ENCODE data around the gene RRAGB.

The RRAGB gene

DNA sequence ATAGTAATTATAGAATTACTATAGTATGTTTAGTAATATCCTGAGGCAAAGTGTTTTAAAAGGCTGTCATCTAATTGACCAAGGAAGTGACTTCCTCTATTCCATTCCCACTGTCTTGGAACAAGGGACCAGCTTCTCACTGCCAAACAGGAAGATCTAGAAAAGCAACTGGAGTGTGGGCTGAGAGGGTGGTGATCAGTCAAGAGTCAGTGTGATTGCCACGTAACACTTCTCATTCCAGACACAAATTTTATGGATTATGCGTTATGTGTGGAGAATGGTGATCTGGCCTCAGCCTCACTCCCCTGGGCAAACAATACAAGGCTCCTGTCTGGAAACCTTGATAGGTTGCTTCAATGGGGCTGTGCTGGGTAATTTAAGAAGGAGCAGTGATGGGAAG lies 60.0 kb downstream of the RRAGB start:
- DNase-seq: no peak

DNA sequence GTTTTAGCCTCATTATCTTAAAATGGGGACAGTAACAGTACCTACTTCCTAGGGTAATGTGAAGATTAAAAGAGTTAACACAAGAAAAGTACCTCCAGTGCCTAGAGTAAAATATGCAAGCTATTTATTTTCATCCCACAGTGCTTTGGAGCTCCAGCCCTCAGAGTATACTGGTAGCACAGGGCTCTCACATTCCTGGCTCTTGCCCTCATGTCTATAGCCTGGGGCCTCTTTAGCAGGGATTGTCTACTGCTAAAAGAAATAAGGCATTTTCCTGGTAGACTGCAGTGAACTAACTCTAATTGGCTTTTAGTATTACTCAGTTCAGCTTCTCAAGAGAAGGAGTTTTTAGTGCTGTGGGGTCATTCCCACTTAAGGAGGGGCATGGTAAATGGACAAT lies 60.8 kb downstream of the RRAGB start:
- DNase-seq: no peak

DNA sequence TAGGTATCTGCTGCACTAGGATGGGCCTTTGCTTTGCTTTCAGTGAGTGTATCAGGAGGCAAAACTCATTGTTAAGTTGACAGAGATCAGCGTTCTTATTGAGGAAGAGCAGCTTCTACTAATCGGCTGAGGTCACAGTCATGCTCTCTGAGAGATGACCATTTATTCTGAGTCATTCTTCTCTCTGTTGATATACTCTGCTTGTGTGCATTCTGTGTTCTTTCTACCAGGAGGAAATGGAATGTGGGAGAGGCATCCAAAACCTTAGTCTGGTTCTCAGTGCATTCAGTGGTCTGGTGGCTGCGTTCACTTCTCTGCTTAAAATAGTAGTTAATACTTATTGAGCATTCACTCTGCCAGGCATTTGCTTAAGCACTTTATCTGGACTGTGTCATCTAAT lies 66.2 kb downstream of the RRAGB start:
- DNase-seq: no peak

DNA sequence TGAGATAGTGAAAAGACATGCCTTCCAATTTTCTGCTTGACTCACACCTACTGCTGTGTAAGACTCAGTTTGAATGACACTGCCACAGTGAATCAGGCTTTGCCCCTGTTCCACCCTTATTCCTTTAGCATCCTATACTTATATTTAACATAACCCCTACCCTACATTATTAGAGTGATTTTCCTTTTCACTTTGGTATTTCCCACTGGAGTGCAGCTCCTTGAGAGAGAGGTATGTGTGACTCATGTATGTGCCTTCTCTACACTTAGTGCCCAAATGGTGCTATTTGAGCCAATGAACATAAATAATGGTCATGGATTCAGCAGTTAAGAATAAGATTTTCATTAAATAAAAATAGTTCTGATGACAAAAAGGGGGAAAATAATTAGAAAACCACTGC lies 69.5 kb downstream of the RRAGB start:
- DNase-seq: no peak

DNA sequence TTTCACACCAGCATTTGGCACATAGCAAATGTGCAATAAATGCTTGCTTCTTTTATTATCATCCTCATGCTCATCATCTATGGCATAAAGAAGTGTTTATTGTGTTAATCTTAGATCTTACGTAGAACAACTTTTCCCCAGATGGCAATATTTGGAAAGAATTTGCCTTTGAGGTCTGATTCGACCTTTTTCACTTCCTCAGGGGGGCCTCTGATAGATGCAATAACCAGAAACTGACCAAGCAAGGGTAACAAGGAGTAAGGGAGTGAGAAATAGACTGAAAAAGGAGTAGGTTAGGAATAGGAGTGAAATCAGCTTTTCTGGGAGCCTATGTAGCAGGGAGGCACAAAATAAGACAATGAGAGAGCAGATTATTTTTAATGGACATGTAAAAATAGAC lies 70.2 kb downstream of the RRAGB start:
- DNase-seq: no peak

DNA sequence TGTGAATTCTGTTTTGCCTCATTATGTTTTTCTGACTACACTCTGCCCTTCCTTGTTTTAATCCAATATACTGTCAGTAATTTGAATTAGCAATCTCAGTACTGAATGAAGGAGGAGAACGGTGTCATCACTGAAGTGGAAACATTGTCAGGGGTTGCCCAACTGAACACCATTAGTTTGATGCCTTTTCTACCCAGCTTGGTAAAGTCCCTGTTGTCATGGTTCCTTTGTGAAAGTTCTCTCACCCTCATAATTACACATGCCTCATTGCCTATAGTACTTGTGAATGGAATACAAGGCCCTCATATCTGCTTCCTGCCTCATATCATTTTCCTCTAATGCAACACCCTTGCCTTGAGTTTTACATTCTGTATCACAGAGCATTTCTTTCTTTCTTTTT lies 76.9 kb downstream of the RRAGB start:
- no peak for DNase-seq

- no peak for DNase-seq
Observed at GRCh38 chrX:55796496-55796895, 78.9 kb downstream of the RRAGB start.

GRCh38 chrX:55801811-55802210 lies 84.3 kb downstream of the RRAGB start:
- peak; percentile 12 for DNase-seq
